GM23248 (cell line): ENCODE data around the gene THSD4. TPM values are rescaled to one million over a fixed set of nuclear protein-coding genes. Genes with fewer than 3 reads are reported as not detected.

Source experiments
- DNase-seq: peaks from one replicate; pipeline ENCODE4 v3.0.0-alpha.2; 2015
- H2AFZ ChIP-seq: fragments of 200-600 bp; sonication (generic); 2 replicates; pipeline ENCODE4 v1.6.1; 2016; ENCODE audit warnings: antibody characterized with exemption
- H3F3A ChIP-seq: fragments of 200-600 bp; sonication (generic); 2 replicates; pipeline ENCODE4 v1.6.1; 2016; ENCODE audit warnings: mild to moderate bottlenecking, antibody characterized with exemption, mixed run types; ENCODE audit not compliant: insufficient read depth
- H3K27ac ChIP-seq: fragments of 200-600 bp; sonication (generic); 2 replicates; pipeline ENCODE4 v1.5.1; 2016; ENCODE audit warnings: mild to moderate bottlenecking
- H3K27me3 ChIP-seq: fragments of 200-600 bp; sonication (generic); replicated peaks from 2 replicates; pipeline ENCODE4 v1.6.1; 2016; ENCODE audit warnings: mild to moderate bottlenecking; ENCODE audit not compliant: insufficient read depth
- H3K36me3 ChIP-seq: fragments of 200-600 bp; sonication (generic); 2 replicates; pipeline ENCODE4 v1.6.1; 2016; ENCODE audit warnings: low read depth, mild to moderate bottlenecking
- H3K4me1 ChIP-seq: fragments of 200-600 bp; sonication (generic); 2 replicates; pipeline ENCODE4 v1.6.1; 2016; ENCODE audit warnings: mild to moderate bottlenecking; ENCODE audit not compliant: insufficient read depth
- H3K4me2 ChIP-seq: fragments of 200-600 bp; sonication (generic); one replicate; pipeline ENCODE4 v1.6.1; 2016; ENCODE audit warnings: mild to moderate bottlenecking; ENCODE audit not compliant: unreplicated experiment
- H3K4me3 ChIP-seq: fragments of 200-600 bp; sonication (generic); 2 replicates; pipeline ENCODE4 v1.5.1; 2016; ENCODE audit warnings: mild to moderate bottlenecking
- H3K79me2 ChIP-seq: fragments of 200-600 bp; sonication (generic); 2 replicates; pipeline ENCODE4 v1.6.1; 2016; ENCODE audit warnings: mild to moderate bottlenecking; ENCODE audit not compliant: insufficient read depth
- H3K9ac ChIP-seq: fragments of 200-600 bp; sonication (generic); 2 replicates; pipeline ENCODE4 v1.6.1; 2016; ENCODE audit warnings: mild to moderate bottlenecking
- H3K9me2 ChIP-seq: fragments of 200-600 bp; sonication (generic); 2 replicates; pipeline ENCODE4 v1.6.1; 2016; ENCODE audit warnings: mixed run types, mild to moderate bottlenecking, moderate library complexity; ENCODE audit not compliant: insufficient read depth
- H3K9me3 ChIP-seq: fragments of 200-600 bp; sonication (generic); one replicate; pipeline ENCODE4 v1.6.1; 2017; ENCODE audit warnings: low read depth
- H4K20me1 ChIP-seq: fragments of 200-600 bp; sonication (generic); 2 replicates; pipeline ENCODE4 v1.6.0; 2016; ENCODE audit not compliant: insufficient read depth
- EZH2 ChIP-seq: fragments of 200-600 bp; sonication (generic); IDR thresholded peaks from 2 replicates; pipeline ENCODE4 v1.6.1; 2018; ENCODE audit warnings: antibody characterized with exemption, mild to moderate bottlenecking; ENCODE audit not compliant: insufficient read depth, poor library complexity, severe bottlenecking
- EZH2phosphoT487 ChIP-seq: fragments of 200-600 bp; sonication (generic); IDR thresholded peaks from 2 replicates; pipeline ENCODE4 v1.6.1; 2018; ENCODE audit warnings: antibody characterized with exemption, moderate library complexity, mild to moderate bottlenecking, low read depth; ENCODE audit not compliant: insufficient read depth
- WGBS, 2 experiments: methylation state at CpG; one replicate each; pipeline ENCODE4 v1.1.6; 2015 to 2017; ENCODE audit warnings: low lambda C conversion rate in 2 of 2, low coverage in 1 of 2; ENCODE audit errors: missing lambda C conversion rate in 2 of 2; 5-methylcytosine and 5-hydroxymethylcytosine counted together
- in situ Hi-C: fragments of 300-500 bp; cut with MboI; formaldehyde crosslinking; loops from 2 replicates; pipeline ENCODE4 v1.15.0; 2020
- polyA plus RNA-seq: library from polyadenylated mRNA; unstranded; fragments of >200 nt; fragmentation: Nextera tagmentation; extraction: Ambion mirVana; gene quantifications from 2 replicates; pipeline ENCODE4 v1.2.1, GENCODE V29; 2016
- total RNA-seq: library from RNA; depleted of rRNA; stranded (reverse); fragments of >200 nt; shearing (Covaris generic); gene quantifications from 2 replicates; pipeline ENCODE4 v1.2.3, GENCODE V29; 2014

THSD4 gene
- total and polyA plus RNA-seq, 2 experiments from 2014 or later: 14.2 to 58.9 TPM

DNA sequence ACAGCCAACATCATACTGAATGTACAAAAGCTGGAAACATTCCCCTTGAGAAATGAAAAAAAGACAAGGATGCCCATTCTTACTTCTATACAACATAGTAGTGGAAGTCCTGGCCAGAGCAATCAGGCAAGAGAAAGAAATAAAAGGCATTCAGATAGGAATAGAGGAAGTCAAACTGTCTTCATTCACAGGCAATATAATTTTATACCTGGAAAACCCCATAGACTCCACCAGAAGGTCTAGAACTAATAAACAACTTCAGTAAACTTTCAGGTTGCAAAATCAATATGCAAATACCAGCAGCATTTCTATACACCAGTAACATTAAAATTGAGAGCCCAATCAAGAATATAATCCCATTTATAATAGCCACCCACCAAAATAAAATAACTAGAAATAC lies 27.1 kb upstream of the THSD4 start:
- H3K4me2 ChIP-seq: no peak overlapping the region
- H3K36me3 ChIP-seq: no peaks in the 10 kb centered on the region
- H3F3A ChIP-seq: 0 out of 2 replicates have a peak, but pooled peaks cover 6% of the 10 kb centered on the region
- no peak overlapping the region for H3K9ac ChIP-seq
- H3K4me1 ChIP-seq: peaks cover 17% of the 10 kb centered on the region
- no peak overlapping the region for H2AFZ ChIP-seq
- no peaks in the 10 kb centered on the region for H4K20me1 ChIP-seq
- H3K9me3 ChIP-seq: no peaks in the 10 kb centered on the region
- H3K79me2 ChIP-seq: no peaks in the 10 kb centered on the region
- no peak for TF ChIP-seq EZH2
- no peak for TF ChIP-seq EZH2phosphoT487
- no peak for DNase-seq
- H3K9me2 ChIP-seq: no peaks in the 10 kb centered on the region
- no peak overlapping the region for H3K27ac ChIP-seq
- in situ Hi-C loops: no loop called here
- H3K4me3 ChIP-seq: no peak overlapping the region
- H3K27me3 ChIP-seq: no peaks in the 10 kb centered on the region

DNA sequence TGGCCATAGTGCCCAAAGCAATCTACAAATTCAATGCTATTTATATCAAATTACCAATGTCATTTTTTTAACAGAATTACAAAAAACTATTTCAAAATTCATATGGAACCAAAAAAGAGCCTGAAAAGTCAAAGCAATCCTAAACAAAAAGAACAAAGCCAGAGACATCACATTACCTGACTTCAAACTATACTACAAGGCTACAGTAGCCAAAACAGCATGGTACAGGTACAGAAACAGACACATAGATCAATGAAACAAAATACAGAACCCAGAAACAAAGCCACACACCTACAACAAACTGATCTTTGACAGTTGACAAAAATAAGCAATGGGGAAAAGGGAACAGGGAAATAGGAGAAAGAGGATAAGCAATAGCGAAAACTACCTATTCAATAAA lies 26.6 kb upstream of the THSD4 start:
- no peaks in the 10 kb centered on the region for H4K20me1 ChIP-seq
- no peaks in the 10 kb centered on the region for H3K79me2 ChIP-seq
- H3K9ac ChIP-seq: no peak overlapping the region
- TF ChIP-seq EZH2phosphoT487 (no peak), EZH2 (no peak)
- H3K27me3 ChIP-seq: no peaks in the 10 kb centered on the region
- in situ Hi-C loops: no loop called here
- H3K27ac ChIP-seq: no peak overlapping the region
- no peak for DNase-seq
- H3K4me2 ChIP-seq: no peak overlapping the region
- 90 to 100% methylated on average over 1 of the region's 1 CpG for WGBS, 2 experiments
- 0 out of 2 replicates have a peak, but pooled peaks cover 5% of the 10 kb centered on the region for H3F3A ChIP-seq
- H3K4me1 ChIP-seq: peaks cover 17% of the 10 kb centered on the region
- H3K36me3 ChIP-seq: no peaks in the 10 kb centered on the region
- H2AFZ ChIP-seq: no peak overlapping the region
- no peaks in the 10 kb centered on the region for H3K9me2 ChIP-seq
- H3K9me3 ChIP-seq: no peaks in the 10 kb centered on the region
- no peak overlapping the region for H3K4me3 ChIP-seq

DNA sequence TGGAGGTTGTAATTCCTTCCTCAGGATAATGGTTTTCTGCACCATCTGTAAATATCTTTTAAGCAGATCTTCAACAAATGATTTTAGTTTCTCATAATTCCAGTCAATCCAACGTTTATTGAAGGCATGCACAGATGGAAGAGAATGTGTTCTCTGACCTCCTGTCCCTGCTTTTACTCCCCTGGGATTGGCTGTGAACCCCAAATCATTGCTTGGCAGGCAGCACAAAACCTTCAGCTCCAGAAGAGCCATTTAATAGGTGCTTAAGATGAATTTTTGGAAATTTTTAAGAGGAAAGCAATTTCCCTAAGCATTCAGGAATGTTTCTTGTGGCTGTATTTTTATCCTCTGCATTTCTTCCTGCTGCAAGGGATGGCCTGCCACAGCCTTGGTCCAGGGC lies 25.5 kb upstream of the THSD4 start:
- no peaks in the 10 kb centered on the region for H3K36me3 ChIP-seq
- no peak overlapping the region for H3K4me3 ChIP-seq
- no peaks in the 10 kb centered on the region for H3K9me2 ChIP-seq
- no peak for TF ChIP-seq EZH2
- no peak for TF ChIP-seq EZH2phosphoT487
- no peaks in the 10 kb centered on the region for H4K20me1 ChIP-seq
- H3F3A ChIP-seq: 0 out of 2 replicates have a peak, but pooled peaks cover 8% of the 10 kb centered on the region
- WGBS, 2 experiments: 0 to 20% methylated on average over 1 of the region's 1 CpG
- H3K27me3 ChIP-seq: no peaks in the 10 kb centered on the region
- H3K9ac ChIP-seq: no peak overlapping the region
- no peak for DNase-seq
- no peak overlapping the region for H3K4me2 ChIP-seq
- peaks cover 19% of the 10 kb centered on the region for H3K4me1 ChIP-seq
- no peaks in the 10 kb centered on the region for H3K9me3 ChIP-seq
- in situ Hi-C loops: no loop called here
- H3K27ac ChIP-seq: no peak overlapping the region
- H3K79me2 ChIP-seq: no peaks in the 10 kb centered on the region
- H2AFZ ChIP-seq: no peak overlapping the region

DNA sequence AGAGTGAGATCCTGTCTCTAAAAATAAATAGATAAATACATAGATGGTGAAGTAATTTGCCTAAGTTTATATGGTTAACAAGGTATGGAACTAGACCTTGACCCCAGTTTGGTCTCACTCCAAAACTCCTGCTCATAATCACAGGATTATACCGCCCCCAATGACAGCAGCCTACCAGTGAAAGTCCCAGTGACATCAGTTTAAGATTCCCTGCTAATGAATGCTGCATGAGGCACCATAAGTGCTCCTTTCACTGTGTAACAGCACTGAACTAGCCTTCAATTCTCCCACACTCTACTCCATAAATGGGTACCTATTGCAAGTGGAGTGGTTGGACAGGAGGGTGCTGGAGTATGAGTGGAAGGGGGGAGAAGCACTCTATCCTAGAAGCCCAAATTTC lies 23.7 kb upstream of the THSD4 start:
- TF ChIP-seq EZH2 (no peak), EZH2phosphoT487 (no peak)
- H3K4me2 ChIP-seq: no peak overlapping the region
- peaks cover 23% of the 10 kb centered on the region for H3K4me1 ChIP-seq
- H3K27ac ChIP-seq: no peak overlapping the region
- H3K4me3 ChIP-seq: no peak overlapping the region
- DNase-seq: no peak
- no peak overlapping the region for H3K9ac ChIP-seq
- in situ Hi-C loops: no loop called here
- no peaks in the 10 kb centered on the region for H3K79me2 ChIP-seq
- no peaks in the 10 kb centered on the region for H3K9me3 ChIP-seq
- WGBS, 2 experiments: 91 to 100% methylated on average over 1 of the region's 1 CpG
- no peak overlapping the region for H2AFZ ChIP-seq
- H3K36me3 ChIP-seq: no peaks in the 10 kb centered on the region
- no peaks in the 10 kb centered on the region for H4K20me1 ChIP-seq
- H3K27me3 ChIP-seq: no peaks in the 10 kb centered on the region
- H3K9me2 ChIP-seq: no peaks in the 10 kb centered on the region
- H3F3A ChIP-seq: peaks cover 12% of the 10 kb centered on the region; the same call in 1 of the 2 replicates

DNA sequence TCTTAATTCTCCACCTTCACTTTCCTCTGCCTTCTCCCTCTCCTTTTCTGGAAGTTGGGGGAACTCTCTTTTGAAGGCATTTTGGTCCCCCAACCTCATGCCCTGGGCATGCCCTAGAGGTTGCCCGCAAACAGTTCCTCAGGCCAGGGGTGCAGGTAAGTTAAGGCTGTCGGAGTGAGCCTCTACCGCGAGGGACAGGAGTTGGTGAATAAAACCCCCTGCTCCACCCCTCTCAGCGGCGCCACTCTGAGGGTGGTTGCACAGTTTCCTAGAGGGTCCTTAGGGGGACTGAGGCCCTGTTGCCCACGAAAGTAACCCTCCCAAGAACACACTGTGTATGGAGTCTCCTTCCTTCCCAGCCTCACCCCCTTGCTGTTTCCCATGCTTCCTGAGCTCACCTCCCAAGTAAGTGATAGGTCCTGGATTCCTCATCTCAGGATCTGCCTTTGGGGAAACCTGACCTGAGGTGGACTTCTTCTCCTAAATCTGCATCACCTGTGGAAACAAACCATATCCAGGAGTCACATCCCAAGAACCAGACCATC lies 23.1 kb upstream of the THSD4 start:
- in situ Hi-C loops: no loop called here
- no peak for TF ChIP-seq EZH2
- TF ChIP-seq EZH2phosphoT487: no peak
- no peak overlapping the region for H3K27ac ChIP-seq
- H3K9me2 ChIP-seq: no peaks in the 10 kb centered on the region
- no peaks in the 10 kb centered on the region for H4K20me1 ChIP-seq
- no peak overlapping the region for H3K4me3 ChIP-seq
- H3K9me3 ChIP-seq: no peaks in the 10 kb centered on the region
- no peaks in the 10 kb centered on the region for H3K79me2 ChIP-seq
- DNase-seq: no peak
- no peaks in the 10 kb centered on the region for H3K36me3 ChIP-seq
- H2AFZ ChIP-seq: no peak overlapping the region
- H3K4me2 ChIP-seq: no peak overlapping the region
- H3F3A ChIP-seq: peaks cover 17% of the 10 kb centered on the region; the same call in 1 of the 2 replicates
- H3K27me3 ChIP-seq: no peaks in the 10 kb centered on the region
- H3K4me1 ChIP-seq: peaks cover 28% of the 10 kb centered on the region
- WGBS, 2 experiments: 88 to 90% methylated on average over 7 of the region's 7 CpGs
- no peak overlapping the region for H3K9ac ChIP-seq
